HG03558 (cell line): ENCODE measurements around the gene RPP40.

Source experiments
- ATAC-seq: cut with Tn5 transposase; IDR thresholded peaks from one replicate; pipeline ENCODE4 v1.9.1; 2021; ENCODE audit warnings: moderate number of reproducible peaks; ENCODE audit not compliant: unreplicated experiment; ENCODE audit errors: extremely low read depth

RPP40 gene

DNA sequence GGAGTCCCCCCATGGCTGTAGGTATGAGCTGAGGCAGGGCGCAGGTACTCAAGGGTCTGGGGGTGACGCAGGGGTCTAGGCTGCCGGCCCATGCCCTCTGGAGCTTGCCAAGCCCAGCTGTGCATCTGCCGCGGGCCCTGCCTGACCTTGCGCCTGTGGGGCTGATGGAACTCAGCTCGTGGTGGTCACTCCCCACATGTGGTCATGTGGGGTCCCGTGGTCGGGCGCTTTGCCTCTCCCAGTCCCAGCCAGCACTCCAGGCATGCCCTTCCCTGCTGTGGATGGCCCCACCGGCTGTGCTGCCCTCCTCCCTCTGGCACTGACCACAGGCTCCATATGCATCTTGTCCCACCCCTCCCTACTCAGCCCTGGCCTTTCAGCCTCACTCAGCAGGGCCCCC is 57.3 kb downstream of the RPP40 start:
- no peak for ATAC-seq
